ENCODE data around the gene SBF1.

The SBF1 gene

DNA sequence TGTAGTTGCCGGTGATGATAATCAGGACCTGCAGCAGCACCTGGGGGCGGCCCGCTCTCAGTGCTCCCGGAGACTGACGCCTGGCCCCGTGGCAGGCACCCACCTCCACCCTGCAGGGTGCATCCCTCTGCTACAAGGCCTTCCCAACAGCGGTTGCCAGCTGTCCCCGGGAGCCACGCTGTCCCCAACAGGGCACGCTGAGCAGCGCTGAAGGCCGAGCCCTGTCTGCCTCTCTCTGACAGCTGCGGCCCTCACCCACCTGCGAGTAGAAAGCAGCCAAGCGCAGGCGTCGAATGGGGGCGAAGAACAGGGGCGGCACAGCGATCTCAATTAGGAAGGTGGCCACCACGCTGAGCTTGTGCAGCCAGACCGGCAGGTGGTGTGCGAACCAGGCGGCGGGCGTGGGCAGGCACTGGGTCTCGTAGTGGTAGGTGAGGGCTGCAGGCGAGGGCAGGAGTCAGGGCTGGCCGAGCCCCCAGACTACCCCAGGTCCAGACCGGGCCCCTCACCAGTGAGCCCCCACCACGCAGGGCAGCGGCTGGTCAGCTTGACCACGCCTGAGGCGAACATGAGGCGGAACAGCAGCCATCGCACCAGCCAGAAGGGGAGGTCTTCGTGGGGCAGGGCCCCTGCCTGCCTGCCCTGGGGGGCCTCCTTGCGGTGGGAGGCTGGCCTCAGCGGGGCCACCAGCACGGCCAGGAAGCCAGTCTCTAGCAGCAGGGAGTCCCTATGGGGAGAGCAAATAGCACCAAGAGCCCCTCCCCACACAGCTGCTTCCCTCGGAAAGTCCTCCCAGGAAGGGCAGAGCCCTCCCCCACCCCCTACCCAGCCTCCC lies 31.2 kb upstream of the SBF1 start:
- peak overlapping the region; percentile 98 for H3K4me3 ChIP-seq (ENCODE audit: low read depth, low read length)
- TF ChIP-seq, protein P1, sequence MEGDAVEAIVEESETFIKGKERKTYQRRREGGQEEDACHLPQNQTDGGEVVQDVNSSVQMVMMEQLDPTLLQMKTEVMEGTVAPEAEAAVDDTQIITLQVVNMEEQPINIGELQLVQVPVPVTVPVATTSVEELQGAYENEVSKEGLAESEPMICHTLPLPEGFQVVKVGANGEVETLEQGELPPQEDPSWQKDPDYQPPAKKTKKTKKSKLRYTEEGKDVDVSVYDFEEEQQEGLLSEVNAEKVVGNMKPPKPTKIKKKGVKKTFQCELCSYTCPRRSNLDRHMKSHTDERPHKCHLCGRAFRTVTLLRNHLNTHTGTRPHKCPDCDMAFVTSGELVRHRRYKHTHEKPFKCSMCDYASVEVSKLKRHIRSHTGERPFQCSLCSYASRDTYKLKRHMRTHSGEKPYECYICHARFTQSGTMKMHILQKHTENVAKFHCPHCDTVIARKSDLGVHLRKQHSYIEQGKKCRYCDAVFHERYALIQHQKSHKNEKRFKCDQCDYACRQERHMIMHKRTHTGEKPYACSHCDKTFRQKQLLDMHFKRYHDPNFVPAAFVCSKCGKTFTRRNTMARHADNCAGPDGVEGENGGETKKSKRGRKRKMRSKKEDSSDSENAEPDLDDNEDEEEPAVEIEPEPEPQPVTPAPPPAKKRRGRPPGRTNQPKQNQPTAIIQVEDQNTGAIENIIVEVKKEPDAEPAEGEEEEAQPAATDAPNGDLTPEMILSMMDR (IDR thresholded peaks at IDR 0.05; ENCODE audit: low read depth, low read length), result no peak

DNA sequence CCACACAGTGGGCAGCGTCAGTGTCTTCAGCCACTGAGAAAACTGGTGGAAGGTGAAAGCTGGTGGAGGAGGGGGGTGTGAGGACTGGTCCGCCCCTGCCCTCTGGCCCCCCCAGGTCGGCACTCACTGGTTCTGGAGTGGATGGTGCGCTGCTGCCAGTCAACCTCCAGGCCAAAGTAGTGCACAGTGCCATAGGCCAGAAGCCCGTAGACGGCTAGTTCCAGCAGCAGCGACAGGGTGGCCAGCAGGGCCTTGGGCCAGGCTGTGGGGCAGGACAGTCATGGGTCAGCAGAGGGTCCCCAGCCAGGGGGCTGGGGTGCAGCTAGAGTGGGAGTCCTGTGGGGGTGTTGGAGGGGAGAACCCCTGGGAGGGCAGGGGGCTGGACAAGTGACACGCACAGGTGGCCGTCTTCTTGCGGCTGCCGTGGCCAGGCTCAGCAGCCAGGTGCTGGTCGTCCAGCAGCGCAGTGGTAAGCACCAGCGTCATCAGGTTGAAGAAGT lies 30.5 kb upstream of the SBF1 start:
- H3K4me3 ChIP-seq (ENCODE audit: low read depth, low read length), result no peak overlapping the region
- TF ChIP-seq, protein P1 (IDR thresholded peaks at IDR 0.05; ENCODE audit: low read depth, low read length), result no peak

DNA sequence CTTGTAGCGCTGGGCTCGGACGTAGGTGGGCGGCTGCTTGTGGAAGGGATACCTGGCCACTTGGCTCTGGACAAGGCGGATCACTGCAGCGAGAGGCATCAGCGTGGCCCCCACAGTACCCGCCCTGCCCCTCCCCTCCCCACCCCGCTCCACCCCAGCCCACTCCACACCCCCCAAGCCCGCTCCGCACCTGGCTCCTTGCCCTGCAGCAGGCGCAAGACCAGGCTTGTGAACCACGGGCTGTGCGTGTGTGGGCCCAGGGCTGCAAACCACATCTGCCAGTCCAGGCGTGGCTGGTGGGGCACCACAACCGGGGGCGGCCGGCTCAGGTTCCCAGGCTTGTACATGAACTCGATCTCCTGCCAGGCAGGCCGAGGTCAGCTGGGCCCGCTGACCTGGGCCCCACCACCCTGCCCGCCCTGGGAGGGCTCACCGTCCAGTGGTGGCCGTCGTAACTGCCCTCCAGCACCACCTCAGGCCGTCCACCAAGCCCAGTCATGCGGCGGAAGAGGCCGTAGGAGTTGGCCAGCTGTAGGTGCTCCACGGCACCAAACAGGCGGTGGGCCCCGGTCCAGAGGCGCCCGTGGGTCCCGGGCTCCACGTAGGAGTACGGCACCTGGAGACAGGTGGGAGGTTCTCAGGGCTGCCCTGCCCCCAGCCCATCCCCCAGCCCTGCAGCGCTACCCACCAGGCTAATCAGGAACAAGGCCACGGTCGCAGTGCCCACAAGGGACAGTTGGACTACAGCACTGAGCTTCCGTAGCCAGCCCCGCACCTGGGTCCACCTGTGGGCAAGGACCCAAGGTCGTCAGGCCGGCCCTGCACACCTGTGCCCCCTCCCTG lies 29.8 kb upstream of the SBF1 start:
- TF ChIP-seq, protein P1 (IDR thresholded peaks at IDR 0.05; ENCODE audit: low read depth, low read length), result no peak
- no peak overlapping the region for H3K4me3 ChIP-seq (ENCODE audit: low read depth, low read length)

DNA sequence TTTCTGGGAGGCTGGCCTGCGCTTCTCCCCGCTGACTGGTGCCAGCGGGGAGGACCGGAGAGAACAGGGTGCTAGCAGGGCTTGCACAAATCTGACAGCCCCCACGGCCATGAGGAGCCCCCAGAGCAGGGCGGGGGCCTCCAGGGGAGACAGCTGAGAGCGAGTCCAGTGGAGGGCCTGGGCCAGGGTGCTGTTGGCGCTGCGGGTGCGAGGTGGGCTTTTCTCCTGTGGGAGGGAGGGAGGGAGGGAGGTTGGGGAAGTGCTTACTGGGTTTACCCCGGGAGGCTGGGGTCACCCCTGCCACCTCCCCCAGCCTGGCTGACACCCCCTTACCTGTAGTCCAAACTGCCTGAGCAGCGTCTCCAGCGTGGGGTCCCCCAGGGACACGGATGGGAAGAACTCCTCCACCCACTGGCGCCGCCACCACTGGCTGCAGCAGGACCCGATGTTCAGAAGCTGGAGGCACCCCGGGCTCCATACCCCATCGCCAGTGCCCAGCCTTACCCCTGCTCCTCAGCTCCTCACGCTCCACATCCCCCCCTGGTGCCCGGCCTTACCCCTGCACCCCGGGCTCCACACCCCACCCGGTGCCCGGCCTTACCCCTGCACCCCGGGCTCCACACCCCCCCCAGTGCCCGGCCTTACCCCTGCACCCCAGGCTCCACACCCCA lies 28.8 kb upstream of the SBF1 start:
- TF ChIP-seq, protein P1 (IDR thresholded peaks at IDR 0.05; ENCODE audit: low read depth, low read length), result no peak
- H3K4me3 ChIP-seq (ENCODE audit: low read depth, low read length), result no peak overlapping the region

DNA sequence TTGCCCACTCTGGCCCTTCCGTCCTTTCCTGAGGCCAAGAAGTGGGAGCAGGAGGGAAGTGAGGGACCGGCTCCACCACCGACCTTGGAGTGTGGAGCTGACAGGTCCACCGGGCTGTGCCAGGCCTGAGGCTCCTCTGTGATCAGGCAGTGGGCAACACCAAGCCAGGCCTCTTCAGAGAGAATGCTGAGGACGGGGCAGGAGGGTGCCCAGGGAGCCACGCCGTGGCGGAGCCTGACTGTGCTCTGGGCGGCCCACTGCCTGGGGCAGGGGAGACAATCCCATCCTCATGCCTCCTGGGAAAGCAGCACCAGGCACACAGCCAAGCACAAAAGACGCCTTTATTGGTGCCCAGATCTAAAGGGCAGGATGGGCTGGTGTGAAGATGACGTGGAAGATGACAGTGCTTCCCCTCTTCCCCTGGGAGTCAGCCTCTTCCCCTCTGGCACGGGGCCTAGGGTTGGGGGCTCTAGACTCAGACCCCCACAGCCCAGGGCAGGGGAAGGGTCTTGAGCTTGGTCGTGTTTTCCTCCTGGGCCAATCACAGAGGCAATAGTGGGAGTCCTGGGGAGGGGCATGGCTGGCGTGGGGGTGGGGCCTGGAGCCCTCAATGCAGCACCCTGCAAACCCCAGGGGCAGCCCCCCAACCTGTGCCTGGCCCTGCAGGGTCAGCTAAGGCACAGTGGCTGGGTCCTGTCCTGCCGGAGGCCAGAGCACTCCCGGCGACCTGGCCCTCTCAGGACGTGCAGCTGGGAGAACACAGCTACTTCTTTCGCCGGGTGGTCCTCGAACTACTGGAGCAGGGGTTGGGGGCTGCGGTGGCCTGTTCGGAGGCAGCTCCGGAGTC lies 28.0 kb upstream of the SBF1 start:
- H3K4me3 ChIP-seq (ENCODE audit: low read depth, low read length), result no peak overlapping the region
- TF ChIP-seq, protein P1 (IDR thresholded peaks at IDR 0.05; ENCODE audit: low read depth, low read length), result no peak

DNA sequence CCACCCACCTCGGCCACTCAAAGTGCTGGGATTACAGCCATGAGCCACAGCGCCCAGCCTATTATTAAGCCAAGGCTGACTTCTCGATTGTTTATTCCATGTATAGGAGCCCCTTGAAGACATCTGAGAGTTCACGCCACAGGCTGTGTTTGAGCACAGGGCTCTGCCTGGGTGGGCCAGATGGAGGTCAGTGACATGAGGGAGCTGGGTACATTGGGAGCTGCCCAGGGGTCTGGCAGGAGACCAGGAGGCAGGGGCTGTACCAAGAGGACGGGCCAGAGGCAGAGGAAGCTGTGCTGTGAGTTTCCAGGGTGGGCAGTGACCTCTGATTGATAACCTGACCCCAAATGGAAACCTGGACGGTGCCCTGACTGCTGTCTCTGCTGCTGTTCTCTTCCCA lies 27.3 kb upstream of the SBF1 start:
- no peak overlapping the region for H3K4me3 ChIP-seq (ENCODE audit: low read depth, low read length)
- TF ChIP-seq, protein P1 (IDR thresholded peaks at IDR 0.05; ENCODE audit: low read depth, low read length), result no peak

Data from WI38 (cell line).